Measurements from ENCODE around the gene KCNH4.

Gene KCNH4

DNA sequence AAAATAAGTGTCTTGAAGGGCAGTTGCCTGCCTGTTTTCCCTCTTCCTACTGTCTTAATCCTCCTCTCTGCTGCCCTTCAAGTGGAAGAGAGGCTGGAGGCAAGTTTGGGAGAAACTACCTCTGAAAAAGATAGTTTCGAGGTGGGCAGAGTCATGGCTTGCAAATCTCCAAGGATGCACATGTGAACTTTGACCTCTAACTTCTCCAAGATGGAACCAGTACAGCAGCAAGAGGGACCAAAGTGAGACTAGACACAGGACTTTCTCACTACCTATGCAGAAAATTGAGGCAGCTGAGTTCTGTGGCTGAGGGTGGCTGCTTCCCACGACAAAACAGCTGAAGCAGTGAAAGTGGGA lies 887 bp upstream of the KCNH4 start:
- TF ChIP-seq, protein P1, sequence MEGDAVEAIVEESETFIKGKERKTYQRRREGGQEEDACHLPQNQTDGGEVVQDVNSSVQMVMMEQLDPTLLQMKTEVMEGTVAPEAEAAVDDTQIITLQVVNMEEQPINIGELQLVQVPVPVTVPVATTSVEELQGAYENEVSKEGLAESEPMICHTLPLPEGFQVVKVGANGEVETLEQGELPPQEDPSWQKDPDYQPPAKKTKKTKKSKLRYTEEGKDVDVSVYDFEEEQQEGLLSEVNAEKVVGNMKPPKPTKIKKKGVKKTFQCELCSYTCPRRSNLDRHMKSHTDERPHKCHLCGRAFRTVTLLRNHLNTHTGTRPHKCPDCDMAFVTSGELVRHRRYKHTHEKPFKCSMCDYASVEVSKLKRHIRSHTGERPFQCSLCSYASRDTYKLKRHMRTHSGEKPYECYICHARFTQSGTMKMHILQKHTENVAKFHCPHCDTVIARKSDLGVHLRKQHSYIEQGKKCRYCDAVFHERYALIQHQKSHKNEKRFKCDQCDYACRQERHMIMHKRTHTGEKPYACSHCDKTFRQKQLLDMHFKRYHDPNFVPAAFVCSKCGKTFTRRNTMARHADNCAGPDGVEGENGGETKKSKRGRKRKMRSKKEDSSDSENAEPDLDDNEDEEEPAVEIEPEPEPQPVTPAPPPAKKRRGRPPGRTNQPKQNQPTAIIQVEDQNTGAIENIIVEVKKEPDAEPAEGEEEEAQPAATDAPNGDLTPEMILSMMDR (conservative IDR thresholded peaks at IDR 0.05; ENCODE audit: low read depth, low read length): no peak
- H3K4me3 ChIP-seq (ENCODE audit: low read depth, low read length): no peak overlapping the region
- DNase-seq (ENCODE audit: low read depth): no peak

DNA sequence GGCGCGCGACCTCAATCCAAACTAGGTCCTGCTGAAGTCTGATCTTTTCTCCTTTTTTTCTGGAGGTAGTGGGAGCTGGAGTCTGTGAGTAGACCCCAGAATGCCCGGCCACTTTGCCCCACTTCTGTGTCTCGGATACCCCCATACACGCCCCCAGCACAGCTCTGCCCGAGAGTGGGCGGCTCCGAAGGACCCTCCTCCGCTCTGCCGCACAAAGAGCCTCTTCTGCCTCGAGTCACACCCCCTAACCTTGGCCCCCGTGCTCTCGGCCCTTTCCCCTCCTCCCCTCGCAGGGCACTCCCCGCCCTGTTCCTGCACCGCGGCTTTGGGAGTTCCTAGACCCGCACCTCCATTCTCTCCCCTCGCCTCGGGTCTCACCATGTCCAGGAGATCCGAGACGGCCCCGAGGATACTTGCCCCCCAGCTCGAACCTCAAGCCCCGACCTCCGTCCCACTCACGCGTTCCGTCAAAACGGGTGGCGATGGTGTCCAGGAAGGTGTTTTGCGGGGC lies 476 bp downstream of the KCNH4 start:
- TF ChIP-seq, protein P1 (conservative IDR thresholded peaks at IDR 0.05; ENCODE audit: low read depth, low read length): no peak
- no peak for DNase-seq (ENCODE audit: low read depth)
- no peak overlapping the region for H3K4me3 ChIP-seq (ENCODE audit: low read depth, low read length)

DNA sequence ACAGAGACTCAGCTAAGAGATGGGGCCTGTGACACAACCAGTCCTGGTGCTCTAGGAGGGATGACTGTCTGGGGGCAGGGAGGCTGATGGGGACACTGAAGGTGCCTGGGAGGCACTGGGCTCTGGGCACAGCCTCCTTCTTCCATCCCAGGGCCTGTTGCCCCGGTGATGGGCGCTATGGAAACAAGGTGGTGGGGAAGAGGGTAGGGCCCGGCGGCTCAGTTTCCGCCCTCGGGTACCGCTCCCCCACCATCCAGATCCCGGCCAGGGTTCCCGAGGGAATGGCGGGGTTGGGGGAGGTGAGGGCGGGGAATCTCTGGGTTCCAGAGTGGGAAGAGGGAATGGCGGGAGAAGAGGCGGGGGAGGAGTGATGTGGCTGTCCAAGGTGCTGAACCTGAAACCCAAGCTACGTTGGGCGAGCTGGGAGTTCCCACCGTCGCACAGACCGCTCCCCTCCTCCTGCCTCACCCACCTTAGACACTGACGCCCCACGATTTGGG lies 981 bp downstream of the KCNH4 start:
- TF ChIP-seq, protein P1 (conservative IDR thresholded peaks at IDR 0.05; ENCODE audit: low read depth, low read length): no peak
- no peak overlapping the region for H3K4me3 ChIP-seq (ENCODE audit: low read depth, low read length)
- DNase-seq (ENCODE audit: low read depth): peak; percentile 41

DNA sequence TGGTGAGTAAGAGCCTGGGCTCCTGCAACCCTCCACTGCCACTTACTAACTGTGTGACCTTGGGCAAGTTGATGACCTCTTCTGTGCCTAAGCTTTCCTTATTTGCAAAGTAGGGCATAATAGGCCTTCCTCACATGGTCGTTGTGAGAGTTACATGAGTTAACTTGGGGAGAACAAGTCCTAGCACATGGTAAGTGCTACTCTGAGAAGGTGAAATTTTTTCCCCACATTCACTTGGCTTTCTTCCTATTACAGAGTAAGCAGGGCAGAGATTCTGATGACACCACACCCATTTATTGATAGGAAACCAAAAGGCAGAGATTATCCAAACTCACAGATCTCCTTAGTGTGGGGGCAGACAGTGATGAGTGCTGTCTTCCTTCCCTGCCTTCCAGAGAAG lies 1.6 kb downstream of the KCNH4 start:
- no peak overlapping the region for H3K4me3 ChIP-seq (ENCODE audit: low read depth, low read length)
- TF ChIP-seq, protein P1 (conservative IDR thresholded peaks at IDR 0.05; ENCODE audit: low read depth, low read length): no peak
- DNase-seq (ENCODE audit: low read depth): no peak

DNA sequence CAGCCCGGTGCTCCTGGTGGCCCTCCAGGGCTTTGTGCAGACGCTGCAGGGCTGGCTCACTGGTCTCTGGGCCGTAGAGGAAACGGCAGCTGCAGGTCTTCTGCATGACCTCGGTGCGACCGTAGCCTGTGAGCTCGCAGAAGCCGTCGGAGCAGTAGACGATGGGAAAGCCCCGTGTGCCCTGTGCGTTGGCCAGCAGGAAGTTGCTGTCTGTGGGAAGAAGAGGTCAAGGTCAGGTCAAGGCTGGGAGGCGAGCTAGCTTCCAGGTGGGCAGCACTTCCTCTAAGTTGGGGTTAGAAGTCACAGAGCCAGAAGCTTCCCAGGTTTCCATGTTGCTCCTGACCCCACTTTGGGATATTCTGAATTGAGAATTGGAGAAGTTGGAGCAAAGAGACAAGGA lies 2.1 kb downstream of the KCNH4 start:
- TF ChIP-seq, protein P1 (conservative IDR thresholded peaks at IDR 0.05; ENCODE audit: low read depth, low read length): no peak
- no peak for DNase-seq (ENCODE audit: low read depth)
- no peak overlapping the region for H3K4me3 ChIP-seq (ENCODE audit: low read depth, low read length)

DNA sequence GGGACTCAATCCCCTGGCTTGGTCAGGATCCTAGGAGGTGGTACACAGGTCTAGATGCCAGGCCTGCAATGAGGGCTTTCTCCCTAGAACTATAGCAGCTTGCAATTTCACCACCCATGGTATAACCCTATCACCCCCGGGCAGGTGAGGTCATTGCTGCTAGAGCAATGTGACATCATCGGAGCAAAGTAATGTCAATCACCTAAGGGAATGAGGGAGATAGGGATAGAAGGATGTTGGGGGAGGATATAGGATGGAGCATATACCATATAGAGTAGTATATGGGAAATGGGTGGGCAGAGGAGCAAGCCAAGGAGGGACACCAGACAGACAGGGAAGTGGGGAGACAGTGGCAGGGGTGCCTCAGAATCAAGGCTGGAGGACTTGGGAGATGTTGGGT lies 3.3 kb downstream of the KCNH4 start:
- H3K4me3 ChIP-seq (ENCODE audit: low read depth, low read length): no peak overlapping the region
- TF ChIP-seq, protein P1 (conservative IDR thresholded peaks at IDR 0.05; ENCODE audit: low read depth, low read length): no peak
- DNase-seq (ENCODE audit: low read depth): no peak

DNA sequence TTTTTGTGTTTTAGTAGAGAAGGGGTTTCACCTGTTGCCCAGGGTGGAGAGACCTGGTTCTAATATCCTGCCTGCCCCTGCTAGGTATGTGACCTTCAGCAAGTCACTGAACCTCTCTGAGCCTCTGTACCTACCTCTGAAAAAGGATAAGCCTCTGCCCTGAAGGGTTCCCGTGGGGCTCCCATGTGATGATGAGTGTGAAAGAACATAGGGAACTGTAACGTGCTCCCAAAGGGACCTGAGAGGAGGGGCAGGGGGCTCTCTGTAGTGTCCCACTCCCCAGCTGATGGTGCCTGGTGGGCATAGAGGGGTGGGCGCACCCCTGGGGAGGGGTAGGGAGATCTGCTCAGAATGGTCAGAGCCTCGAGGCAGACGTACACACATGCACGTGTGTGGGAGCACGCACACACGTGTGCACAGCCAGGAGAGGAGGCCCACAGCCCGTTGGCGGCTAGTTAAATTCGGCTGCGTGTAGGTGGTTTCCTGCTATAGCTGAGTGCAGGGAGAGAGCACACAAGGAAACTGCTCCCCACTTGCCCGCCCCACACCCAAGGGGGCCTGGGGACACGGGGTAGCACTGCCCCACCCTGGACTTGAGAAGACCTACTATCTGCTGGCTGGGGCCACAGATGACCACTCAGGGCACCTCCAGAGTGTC lies 6.7 kb downstream of the KCNH4 start:
- TF ChIP-seq, protein P1 (conservative IDR thresholded peaks at IDR 0.05; ENCODE audit: low read depth, low read length): no peak
- DNase-seq (ENCODE audit: low read depth): no peak
- H3K4me3 ChIP-seq (ENCODE audit: low read depth, low read length): no peak overlapping the region
